Vagina (tissue), 2 donors: ENCODE results near the gene EPB41. TPM values are rescaled to one million over a fixed set of nuclear protein-coding genes. Genes with fewer than 3 reads are reported as not detected.

Source experiments
- DNase-seq, 2 donors: peaks; one replicate each; pipeline ENCODE4 v3.0.0-alpha.2; 2017; ENCODE audit errors: extremely low spot score in 2 of 2
- H3K27ac ChIP-seq: fragments of 200-600 bp; sonication (generic); one replicate; pipeline ENCODE4 v1.5.1; 2019
- H3K27me3 ChIP-seq: fragments of 200-600 bp; sonication (generic); one replicate; pipeline ENCODE4 v1.5.1; 2019
- H3K36me3 ChIP-seq, 2 donors: fragments of 200-600 bp; sonication (generic); one replicate each; pipeline ENCODE4 v1.5.1; 2017 to 2019
- H3K4me1 ChIP-seq: fragments of 200-600 bp; sonication (generic); one replicate; pipeline ENCODE4 v1.5.1; 2019
- H3K4me3 ChIP-seq, 2 donors: fragments of 200-600 bp; sonication (generic); 1 replicate in 1 of 2; 2 replicates in 1 of 2; pipeline ENCODE4 v1.5.1; 2016 to 2019
- H3K9me3 ChIP-seq: fragments of 200-600 bp; sonication (generic); one replicate; pipeline ENCODE4 v1.5.1; 2019
- CTCF ChIP-seq, 3 experiments: fragments of 450-650 bp in 2 of 3; fragments of 200-600 bp in 1 of 3; sonication (generic) in 1 of 3; IDR thresholded peaks; one replicate each; pipeline ENCODE4 v1.5.1; 2017 to 2019; ENCODE audit warnings: antibody characterized with exemption in 3 of 3, mild to moderate bottlenecking in 2 of 3, moderate library complexity in 2 of 3
- POLR2A ChIP-seq, 2 donors: fragments of 450-650 bp; IDR thresholded peaks; one replicate each; pipeline ENCODE4 v1.6.1; 2017; ENCODE audit warnings: antibody characterized with exemption in 2 of 2, mild to moderate bottlenecking in 2 of 2, moderate library complexity in 2 of 2
- POLR2AphosphoS5 ChIP-seq, 2 donors: sonication (generic); formaldehyde crosslinking; IDR thresholded peaks; one replicate each; pipeline ENCODE4 v1.9.0; 2017; ENCODE audit warnings: antibody characterized with exemption in 2 of 2, mild to moderate bottlenecking in 2 of 2, low read depth in 1 of 2; ENCODE audit not compliant: insufficient read depth in 1 of 2
- intact Hi-C: fragments of 100-400 bp; cut with DNase I; formaldehyde crosslinking; loops from one replicate; pipeline ENCODE4 v1.15.1; 2023
- total RNA-seq: library from RNA; depleted of rRNA; stranded (reverse); fragments of >200 nt; gene quantifications from one replicate; pipeline ENCODE4 v1.2.3, GENCODE V29; 2016

The EPB41 gene
- total RNA-seq, 1 donor from 2014 or later, result 39.8 TPM

- no peak for TF ChIP-seq POLR2A (IDR thresholded peaks at IDR 0.05)
- no peak for TF ChIP-seq POLR2AphosphoS5 (IDR thresholded peaks at IDR 0.05; ENCODE audit: insufficient read depth in 1 of 2, low read depth in 1 of 2)
- no peak for TF ChIP-seq CTCF (IDR thresholded peaks at IDR 0.05)
- peaks cover 0 to 83% of the 10 kb centered on the region in 2 donors for H3K36me3 ChIP-seq
- no peak overlapping the region for H3K27ac ChIP-seq
- no peak overlapping the region for H3K4me3 ChIP-seq
- DNase-seq, result no peak
- no peaks in the 10 kb centered on the region for H3K9me3 ChIP-seq
- H3K27me3 ChIP-seq, result no peaks in the 10 kb centered on the region
- intact Hi-C loops, result no loop called here
- H3K4me1 ChIP-seq, result peaks cover 7% of the 10 kb centered on the region
Measured at GRCh38 chr1:29152046-29152805, 237.9 kb downstream of the EPB41 start.

- H3K4me3 ChIP-seq, result no peak overlapping the region
- no peaks in the 10 kb centered on the region for H3K27me3 ChIP-seq
- peaks cover 21% of the 10 kb centered on the region for H3K4me1 ChIP-seq
- TF ChIP-seq CTCF (IDR thresholded peaks at IDR 0.05) (no peak), POLR2AphosphoS5 (IDR thresholded peaks at IDR 0.05; ENCODE audit: insufficient read depth in 1 of 2, low read depth in 1 of 2) (no peak), POLR2A (IDR thresholded peaks at IDR 0.05) (no peak)
- H3K27ac ChIP-seq, result no peak overlapping the region
- H3K36me3 ChIP-seq, result peaks cover 0 to 69% of the 10 kb centered on the region in 2 donors
- no peaks in the 10 kb centered on the region for H3K9me3 ChIP-seq
- intact Hi-C loops, result no loop called here
- DNase-seq, result no peak
Measured at GRCh38 chr1:29156543-29157268, 242.3 kb downstream of the EPB41 start.

- Histone ChIP-seq H3K27me3 (no peaks in the 10 kb centered on the region), H3K9me3 (no peaks in the 10 kb centered on the region), H3K36me3 (peaks cover 0 to 63% of the 10 kb centered on the region in 2 donors), H3K4me3 (no peak overlapping the region), H3K27ac (no peak overlapping the region), H3K4me1 (peaks cover 26% of the 10 kb centered on the region)
- TF ChIP-seq POLR2AphosphoS5 (IDR thresholded peaks at IDR 0.05; ENCODE audit: insufficient read depth in 1 of 2, low read depth in 1 of 2) (no peak), POLR2A (IDR thresholded peaks at IDR 0.05) (no peak), CTCF (IDR thresholded peaks at IDR 0.05) (no peak)
- DNase-seq, result no peak
- intact Hi-C loops, result no loop called here
Measured at GRCh38 chr1:29157269-29157601, 242.9 kb downstream of the EPB41 start.

- DNase-seq, result no peak
Measured at GRCh38 chr1:29159773-29160172, 245.4 kb downstream of the EPB41 start.

More at GRCh38 chr1:29159773-29160172, 245.4 kb downstream of the EPB41 start:
- H3K9me3 ChIP-seq, result no peaks in the 10 kb centered on the region
- no peak overlapping the region for H3K4me3 ChIP-seq
- TF ChIP-seq POLR2A (IDR thresholded peaks at IDR 0.05) (no peak), CTCF (IDR thresholded peaks at IDR 0.05) (no peak), POLR2AphosphoS5 (IDR thresholded peaks at IDR 0.05; ENCODE audit: insufficient read depth in 1 of 2, low read depth in 1 of 2) (no peak)
- peaks cover 44% of the 10 kb centered on the region for H3K4me1 ChIP-seq
- no peak overlapping the region for H3K27ac ChIP-seq
- peaks cover 0 to 39% of the 10 kb centered on the region in 2 donors for H3K36me3 ChIP-seq
- intact Hi-C loops, result no loop called here
- H3K27me3 ChIP-seq, result no peaks in the 10 kb centered on the region
